ENCODE data around the gene CFAP141.

CFAP141 gene

GRCh38 chr1:154198756-154199562, 7.2 kb downstream of the CFAP141 start:
- TF ChIP-seq JUND (IDR thresholded peaks at IDR 0.05; ENCODE audit: low read depth) = no peak
- peak; percentile 30 to 83 for DNase-seq (ENCODE audit: low read depth in 1 of 2, low spot score in 1 of 2)
- in situ Hi-C loops (cut with HindIII; ENCODE audit: low pct_unique_long_range_greater_than_20kb, low sequenced_read_pairs) = no loop called here

DNA sequence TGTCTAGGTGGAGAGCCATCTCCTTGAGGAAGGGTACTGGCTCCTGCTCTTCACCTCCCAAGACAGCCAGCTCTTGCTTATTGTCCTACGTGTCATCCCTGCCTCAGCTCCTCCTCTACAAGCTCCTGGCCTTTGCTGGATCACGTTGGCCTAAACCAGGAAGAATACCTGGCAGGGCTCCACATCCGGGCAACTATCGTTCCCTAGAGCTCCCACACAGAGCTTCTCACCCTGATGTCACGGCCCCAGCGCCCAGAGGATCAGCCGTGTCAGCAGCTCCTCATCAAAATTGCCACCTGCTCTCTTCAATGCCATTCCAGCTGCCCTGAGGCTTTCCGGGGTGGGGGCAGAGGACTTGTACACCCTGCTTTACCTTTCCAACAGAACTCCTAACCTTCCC, 12.3 kb downstream of the CFAP141 start:
- peak in 1 of 2 experiments; percentile 95 for DNase-seq (ENCODE audit: low read depth in 1 of 2, low spot score in 1 of 2)
- TF ChIP-seq JUND (IDR thresholded peaks at IDR 0.05; ENCODE audit: low read depth) = no peak
- in situ Hi-C loops (cut with HindIII; ENCODE audit: low pct_unique_long_range_greater_than_20kb, low sequenced_read_pairs) = no loop called here

- DNase-seq (ENCODE audit: low read depth in 1 of 2, low spot score in 1 of 2) = no peak
- no peak for TF ChIP-seq JUND (IDR thresholded peaks at IDR 0.05; ENCODE audit: low read depth)
- in situ Hi-C loops (cut with HindIII; ENCODE audit: low pct_unique_long_range_greater_than_20kb, low sequenced_read_pairs) = no loop called here
These were observed 13.7 kb downstream of the CFAP141 start for GRCh38 chr1:154192476-154192875.

GRCh38 chr1:154191990-154192461, 14.1 kb downstream of the CFAP141 start, which contains the start of gene TPM3:
TSS of gene TPM3 (minus strand) at chr1:154192100. CDS start at chr1:154192018, 82 bp downstream.
- no peak for TF ChIP-seq JUND (IDR thresholded peaks at IDR 0.05; ENCODE audit: low read depth)
- DNase-seq (ENCODE audit: low read depth in 1 of 2, low spot score in 1 of 2) = no peak
- in situ Hi-C loops (cut with HindIII; ENCODE audit: low pct_unique_long_range_greater_than_20kb, low sequenced_read_pairs) = no loop called here

GRCh38 chr1:154190550-154190949, 15.6 kb downstream of the CFAP141 start:
- in situ Hi-C loops (cut with HindIII; ENCODE audit: low pct_unique_long_range_greater_than_20kb, low sequenced_read_pairs) = no loop called here
- no peak; the same call in 1 of the 2 replicates for TF ChIP-seq JUND (IDR thresholded peaks at IDR 0.05; ENCODE audit: low read depth)
- peak in 1 of 2 experiments; percentile 99 for DNase-seq (ENCODE audit: low read depth in 1 of 2, low spot score in 1 of 2)

GRCh38 chr1:154186852-154187501, 19.2 kb downstream of the CFAP141 start:
- in situ Hi-C loops (cut with HindIII; ENCODE audit: low pct_unique_long_range_greater_than_20kb, low sequenced_read_pairs) = no loop called here
- peak in 1 of 2 experiments; percentile 51 for DNase-seq (ENCODE audit: low read depth in 1 of 2, low spot score in 1 of 2)
- no peak for TF ChIP-seq JUND (IDR thresholded peaks at IDR 0.05; ENCODE audit: low read depth)

- in situ Hi-C loops (cut with HindIII; ENCODE audit: low pct_unique_long_range_greater_than_20kb, low sequenced_read_pairs) = no loop called here
- peak in 1 of 2 experiments; percentile 91 for DNase-seq (ENCODE audit: low read depth in 1 of 2, low spot score in 1 of 2)
These were observed 20.0 kb downstream of the CFAP141 start for GRCh38 chr1:154186177-154186576.

GRCh38 chr1:154183046-154183915, 22.9 kb downstream of the CFAP141 start:
- in situ Hi-C loops (cut with HindIII; ENCODE audit: low pct_unique_long_range_greater_than_20kb, low sequenced_read_pairs) = no loop called here
- peak; percentile 95 to 99 for DNase-seq (ENCODE audit: low read depth in 1 of 2, low spot score in 1 of 2)
- TF ChIP-seq JUND (IDR thresholded peaks at IDR 0.05; ENCODE audit: low read depth) = no peak

More at GRCh38 chr1:154186177-154186576, 20.0 kb downstream of the CFAP141 start:
- TF ChIP-seq JUND (IDR thresholded peaks at IDR 0.05; ENCODE audit: low read depth) = no peak

DNA sequence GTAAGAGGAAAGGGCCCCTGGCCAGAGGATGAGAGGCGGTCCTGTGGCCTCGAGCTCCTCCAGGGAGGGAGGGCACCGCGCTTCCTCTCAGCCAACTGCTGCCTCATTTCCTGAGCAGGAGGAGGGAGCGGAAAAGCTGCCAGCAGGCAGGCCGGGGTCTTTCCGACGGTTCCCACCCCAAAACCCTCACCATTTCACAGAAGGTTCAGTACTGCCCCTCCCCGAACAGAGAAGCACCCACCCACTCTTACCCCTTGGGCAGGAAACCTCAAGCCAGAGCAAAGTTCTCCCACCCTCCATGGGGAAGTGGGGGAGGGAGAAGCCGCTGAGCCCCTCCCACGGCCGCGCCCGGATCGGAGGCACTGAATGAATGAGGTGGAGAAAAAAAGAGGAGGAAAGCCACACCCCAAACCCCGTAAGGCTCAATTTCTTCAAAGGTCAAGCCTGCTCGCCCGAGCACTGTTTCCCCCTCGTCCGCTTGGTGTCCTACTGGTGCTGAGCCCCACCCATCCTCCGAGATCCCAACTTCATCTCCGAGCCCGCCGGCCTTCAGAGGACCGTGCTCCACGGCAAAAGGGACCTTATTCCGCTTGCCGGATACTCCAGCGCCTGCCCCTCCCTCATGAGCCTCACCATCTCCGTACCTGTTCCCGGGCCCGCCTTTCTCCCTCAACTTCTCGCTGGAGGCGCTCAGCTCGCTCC, 23.6 kb downstream of the CFAP141 start:
- peak; percentile 49 to 80 for DNase-seq (ENCODE audit: low read depth in 1 of 2, low spot score in 1 of 2)
- in situ Hi-C loops (cut with HindIII; ENCODE audit: low pct_unique_long_range_greater_than_20kb, low sequenced_read_pairs) = no loop called here
- no peak for TF ChIP-seq JUND (IDR thresholded peaks at IDR 0.05; ENCODE audit: low read depth)

- TF ChIP-seq JUND (IDR thresholded peaks at IDR 0.05; ENCODE audit: low read depth) = no peak
- in situ Hi-C loops (cut with HindIII; ENCODE audit: low pct_unique_long_range_greater_than_20kb, low sequenced_read_pairs) = no loop called here
- DNase-seq (ENCODE audit: low read depth in 1 of 2, low spot score in 1 of 2) = no peak
These were observed 24.2 kb downstream of the CFAP141 start for GRCh38 chr1:154181944-154182343.

- DNase-seq (ENCODE audit: low read depth in 1 of 2, low spot score in 1 of 2) = peak; percentile 41 to 86
- TF ChIP-seq JUND (IDR thresholded peaks at IDR 0.05; ENCODE audit: low read depth) = no peak
- in situ Hi-C loops (cut with HindIII; ENCODE audit: low pct_unique_long_range_greater_than_20kb, low sequenced_read_pairs) = no loop called here
These were observed 26.0 kb downstream of the CFAP141 start for GRCh38 chr1:154179946-154180687.

Measured in T47D (cell line).